SHP77 treated with DMSO at 0.1 percent for 48 hours (cell line): ENCODE data around the gene CCDC90B.

ENCODE experiments used
- DNase-seq: peaks from one replicate; lab custom pipeline; 2025; lab: John Stamatoyannopoulos, UW

Gene CCDC90B

GRCh38 chr11:83235825-83236224 lies 50.3 kb downstream of the CCDC90B start:
- no peak for DNase-seq

- DNase-seq = no peak
Measured at GRCh38 chr11:83223457-83223856, 62.7 kb downstream of the CCDC90B start.

- no peak for DNase-seq
Measured at GRCh38 chr11:83222499-83222898, 63.7 kb downstream of the CCDC90B start.

- no peak for DNase-seq
Measured at GRCh38 chr11:83221694-83222093, 64.5 kb downstream of the CCDC90B start.

GRCh38 chr11:83220260-83220659 lies 65.9 kb downstream of the CCDC90B start:
- no peak for DNase-seq

GRCh38 chr11:83219095-83219494 lies 67.1 kb downstream of the CCDC90B start:
- no peak for DNase-seq
